Stromal cell of bone marrow (primary cell): Measurements from ENCODE around the gene HSP90AA1.
"Not testable (repeated sequence)": the region's sequence is repeated elsewhere in the genome, so short reads cannot be mapped to it uniquely, and the experiment has no call there.

ENCODE experiments used
- DNase-seq: peaks from one replicate; pipeline ENCODE4 v3.0.0-alpha.2; 2012; ENCODE audit warnings: low read depth

Gene HSP90AA1

GRCh38 chr14:102066041-102066451 is 20.8 kb downstream of the HSP90AA1 start:
- no peak for DNase-seq

- DNase-seq = not testable (repeated sequence)
Measured at GRCh38 chr14:102064590-102064989, 22.3 kb downstream of the HSP90AA1 start.

GRCh38 chr14:102063808-102064429 is 22.9 kb downstream of the HSP90AA1 start:
- DNase-seq = no peak

- DNase-seq = peak; percentile 83
Measured at GRCh38 chr14:102063109-102063807, 23.6 kb downstream of the HSP90AA1 start.

GRCh38 chr14:102058961-102059360 is 27.9 kb downstream of the HSP90AA1 start:
- no peak for DNase-seq

- DNase-seq = no peak
Measured at GRCh38 chr14:102058146-102058545, 28.7 kb downstream of the HSP90AA1 start.

- DNase-seq = no peak
Measured at GRCh38 chr14:102057480-102058114, 29.2 kb downstream of the HSP90AA1 start.

- no peak for DNase-seq
Measured at GRCh38 chr14:102056694-102057442, 30.0 kb downstream of the HSP90AA1 start.

- DNase-seq = peak; percentile 25
Measured at GRCh38 chr14:102055181-102055901, 31.5 kb downstream of the HSP90AA1 start.

- no peak for DNase-seq
Measured at GRCh38 chr14:102052522-102052921, 34.3 kb downstream of the HSP90AA1 start.

- DNase-seq = peak; percentile 86
Measured at GRCh38 chr14:102050625-102051024, 36.2 kb downstream of the HSP90AA1 start.

GRCh38 chr14:102050026-102050405 is 36.8 kb downstream of the HSP90AA1 start:
- DNase-seq = no peak

- no peak for DNase-seq
Measured at GRCh38 chr14:102049258-102050025, 37.4 kb downstream of the HSP90AA1 start.

- no peak for DNase-seq
Measured at GRCh38 chr14:102047808-102048540, 38.9 kb downstream of the HSP90AA1 start.

GRCh38 chr14:102046337-102047278 is 40.2 kb downstream of the HSP90AA1 start:
- DNase-seq = peak; percentile 43

GRCh38 chr14:102044566-102044965 is 42.3 kb downstream of the HSP90AA1 start:
- DNase-seq = no peak

- DNase-seq = no peak
Measured at GRCh38 chr14:102043251-102044025, 43.4 kb downstream of the HSP90AA1 start.

- DNase-seq = no peak
Measured at GRCh38 chr14:102042699-102043098, 44.1 kb downstream of the HSP90AA1 start.
